ENCODE data around the gene SMR3B. TPM values are rescaled to one million over a fixed set of nuclear protein-coding genes. Genes with fewer than 3 reads are reported as not detected.

Gene SMR3B
- total and polyA plus RNA-seq, 2 experiments from 2014 or later: not detected

DNA sequence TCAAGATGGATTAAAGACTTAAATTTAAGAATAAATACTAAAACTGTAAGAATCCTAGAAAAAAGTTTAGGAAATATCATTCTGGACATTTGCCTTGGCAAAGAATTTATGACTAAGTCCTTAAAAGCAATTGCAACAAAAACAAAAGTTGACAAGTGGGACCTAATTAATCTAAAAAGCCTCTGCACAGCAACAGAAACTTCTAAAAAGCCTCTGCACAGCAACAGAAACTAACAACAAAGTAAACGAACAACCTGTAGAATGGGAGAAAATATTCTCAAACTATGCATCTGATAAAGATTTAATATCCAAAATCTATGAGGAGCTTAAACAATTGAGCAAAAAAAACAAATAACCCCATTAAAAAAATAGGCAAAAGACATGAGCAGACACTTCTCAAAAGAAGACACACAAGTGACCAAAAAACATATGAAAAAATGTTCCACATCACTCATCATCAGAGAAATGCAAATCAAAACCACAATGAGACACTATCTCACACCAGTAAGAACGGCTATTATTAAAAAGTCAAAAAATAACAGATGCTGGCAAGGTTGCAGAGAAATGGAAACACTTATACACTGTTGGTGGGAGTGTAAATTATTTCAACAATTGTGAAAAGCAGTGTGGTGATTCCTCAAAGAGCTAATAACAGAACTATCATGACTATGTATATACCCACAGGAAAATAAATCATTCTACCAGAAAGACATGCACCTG lies 9.3 kb downstream of the SMR3B start:
- Histone ChIP-seq H3K4me1 (ENCODE audit: insufficient read depth) (no peaks in the 10 kb centered on the region), H3K79me2 (ENCODE audit: insufficient read depth) (no peaks in the 10 kb centered on the region), H3K9me2 (ENCODE audit: insufficient read depth) (no peaks in the 10 kb centered on the region), H3K27me3 (replicated peaks; ENCODE audit: insufficient read depth) (no peaks in the 10 kb centered on the region), H3K4me3 (no peak overlapping the region), H3K9ac (no peak overlapping the region), H2AFZ (no peak overlapping the region), H3K36me3 (ENCODE audit: low read depth) (no peaks in the 10 kb centered on the region), H3K27ac (no peak overlapping the region), H3K9me3 (ENCODE audit: low read depth) (no peaks in the 10 kb centered on the region), H3F3A (ENCODE audit: insufficient read depth) (no peaks in the 10 kb centered on the region), H4K20me1 (ENCODE audit: insufficient read depth) (no peaks in the 10 kb centered on the region), H3K4me2 (ENCODE audit: unreplicated experiment) (no peak overlapping the region)
- no peak for DNase-seq
- no peak for TF ChIP-seq EZH2phosphoT487 (IDR thresholded peaks at IDR 0.05; ENCODE audit: insufficient read depth, low read depth)
- TF ChIP-seq EZH2 (IDR thresholded peaks at IDR 0.05; ENCODE audit: insufficient read depth, poor library complexity, severe bottlenecking): no peak
- in situ Hi-C loops (cut with MboI): no loop called here
- 0 to 3% methylated on average over 2 of the region's 2 CpGs for WGBS, 2 experiments (ENCODE audit: low coverage in 1 of 2, low lambda C conversion rate in 2 of 2, missing lambda C conversion rate in 2 of 2)

- H3K4me2 ChIP-seq (ENCODE audit: unreplicated experiment): no peak within 1 kb of the TSS
- no peak within 1 kb of the TSS for H2AFZ ChIP-seq
- no peak within 1 kb of the TSS for H3K9ac ChIP-seq
- H3K9me3 ChIP-seq (ENCODE audit: low read depth): no peaks in the 10 kb centered on the region
- H3F3A ChIP-seq (ENCODE audit: insufficient read depth): no peaks in the 10 kb centered on the region
- no peaks in the 10 kb centered on the region for H4K20me1 ChIP-seq (ENCODE audit: insufficient read depth)
- no peaks in the 10 kb centered on the region for H3K4me1 ChIP-seq (ENCODE audit: insufficient read depth)
- H3K36me3 ChIP-seq (ENCODE audit: low read depth): no peaks in the 10 kb centered on the region
- H3K79me2 ChIP-seq (ENCODE audit: insufficient read depth): no peaks in the 10 kb centered on the region
- H3K27me3 ChIP-seq (replicated peaks; ENCODE audit: insufficient read depth): no peaks in the 10 kb centered on the region
- in situ Hi-C loops (cut with MboI): no loop called here
- TF ChIP-seq EZH2phosphoT487 (IDR thresholded peaks at IDR 0.05; ENCODE audit: insufficient read depth, low read depth) (no peak), EZH2 (IDR thresholded peaks at IDR 0.05; ENCODE audit: insufficient read depth, poor library complexity, severe bottlenecking) (no peak)
- H3K9me2 ChIP-seq (ENCODE audit: insufficient read depth): no peaks in the 10 kb centered on the region
- no peak within 1 kb of the TSS for H3K4me3 ChIP-seq
- DNase-seq: no peak
- no peak within 1 kb of the TSS for H3K27ac ChIP-seq
Measured at GRCh38 chr4:70397580-70397979, 14.6 kb downstream of the SMR3B start, which contains the start of gene OPRPN. Gene OPRPN (plus strand): TSS chr4:70397940. CDS start chr4:70399286, 1,346 bp downstream.

DNA sequence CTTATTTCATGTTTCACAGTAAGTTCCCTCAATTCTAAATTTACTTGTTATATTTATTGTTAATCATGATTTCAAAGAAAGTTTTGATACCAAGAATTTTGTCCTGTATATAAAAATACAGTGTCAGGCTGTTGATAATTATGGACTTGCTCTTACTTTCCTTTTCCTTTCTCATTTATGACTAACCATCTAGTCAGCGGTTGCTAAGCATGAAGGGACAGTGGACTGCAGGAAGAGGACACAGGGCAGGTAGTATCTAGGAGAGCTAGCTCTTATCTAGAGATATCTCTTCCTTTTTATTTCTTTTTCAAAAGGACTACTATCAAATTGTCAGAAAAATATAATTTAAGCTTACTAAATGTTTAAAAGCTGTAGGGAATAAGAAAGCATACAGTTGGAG lies 16.4 kb downstream of the SMR3B start:
- Histone ChIP-seq H3K9ac (no peak overlapping the region), H3K9me2 (ENCODE audit: insufficient read depth) (no peaks in the 10 kb centered on the region), H3K4me2 (ENCODE audit: unreplicated experiment) (no peak overlapping the region), H3F3A (ENCODE audit: insufficient read depth) (no peaks in the 10 kb centered on the region), H4K20me1 (ENCODE audit: insufficient read depth) (no peaks in the 10 kb centered on the region), H3K79me2 (ENCODE audit: insufficient read depth) (no peaks in the 10 kb centered on the region), H3K4me1 (ENCODE audit: insufficient read depth) (no peaks in the 10 kb centered on the region), H3K27ac (no peak overlapping the region), H3K4me3 (no peak overlapping the region), H3K9me3 (ENCODE audit: low read depth) (no peaks in the 10 kb centered on the region), H2AFZ (no peak overlapping the region), H3K36me3 (ENCODE audit: low read depth) (no peaks in the 10 kb centered on the region), H3K27me3 (replicated peaks; ENCODE audit: insufficient read depth) (no peaks in the 10 kb centered on the region)
- no peak for DNase-seq
- WGBS, 2 experiments (ENCODE audit: low coverage in 1 of 2, low lambda C conversion rate in 2 of 2, missing lambda C conversion rate in 2 of 2): 11% methylated on average over 1 of the region's 1 CpG
- TF ChIP-seq EZH2 (IDR thresholded peaks at IDR 0.05; ENCODE audit: insufficient read depth, poor library complexity, severe bottlenecking) (no peak), EZH2phosphoT487 (IDR thresholded peaks at IDR 0.05; ENCODE audit: insufficient read depth, low read depth) (no peak)
- in situ Hi-C loops (cut with MboI): no loop called here

GRCh38 chr4:70402762-70403161 lies 19.8 kb downstream of the SMR3B start:
- in situ Hi-C loops (cut with MboI): no loop called here
- Histone ChIP-seq H3K4me2 (ENCODE audit: unreplicated experiment) (no peak overlapping the region), H3K4me3 (no peak overlapping the region), H3K9me3 (ENCODE audit: low read depth) (no peaks in the 10 kb centered on the region), H3K36me3 (ENCODE audit: low read depth) (no peaks in the 10 kb centered on the region), H3K9me2 (ENCODE audit: insufficient read depth) (no peaks in the 10 kb centered on the region), H3K9ac (no peak overlapping the region), H3K27ac (no peak overlapping the region), H2AFZ (no peak overlapping the region), H4K20me1 (ENCODE audit: insufficient read depth) (no peaks in the 10 kb centered on the region), H3K4me1 (ENCODE audit: insufficient read depth) (no peaks in the 10 kb centered on the region), H3F3A (ENCODE audit: insufficient read depth) (no peaks in the 10 kb centered on the region), H3K79me2 (ENCODE audit: insufficient read depth) (no peaks in the 10 kb centered on the region), H3K27me3 (replicated peaks; ENCODE audit: insufficient read depth) (no peaks in the 10 kb centered on the region)
- WGBS, 2 experiments (ENCODE audit: low coverage in 1 of 2, low lambda C conversion rate in 2 of 2, missing lambda C conversion rate in 2 of 2): 17 to 23% methylated on average over 1 of the region's 1 CpG
- no peak for DNase-seq
- TF ChIP-seq EZH2phosphoT487 (IDR thresholded peaks at IDR 0.05; ENCODE audit: insufficient read depth, low read depth): no peak
- TF ChIP-seq EZH2 (IDR thresholded peaks at IDR 0.05; ENCODE audit: insufficient read depth, poor library complexity, severe bottlenecking): no peak

Measured in GM23248 (cell line).